Measurements from ENCODE around the gene BCKDHB. TPM values are rescaled to one million over a fixed set of nuclear protein-coding genes. Genes with fewer than 3 reads are reported as not detected.

BCKDHB gene
- total RNA-seq, 2 experiments from 2014 or later, result 13.9 to 16.8 TPM

- Mint-ChIP-seq H3K36me3 (peaks cover 8% of the 10 kb centered on the region), H3K9me3 (ENCODE audit: low read depth) (no peaks in the 10 kb centered on the region), H3K4me1 (peaks cover 2% of the 10 kb centered on the region), H3K4me3 (no peak overlapping the region), H3K27ac (no peak overlapping the region), H3K27me3 (no peaks in the 10 kb centered on the region)
- CTCF ChIA-PET, result no interaction called here
- no peak for ATAC-seq
- no peak for DNase-seq
These were observed 20.3 kb downstream of the BCKDHB start for GRCh38 chr6:80126657-80127345.

GRCh38 chr6:80129485-80129884 is 23.0 kb downstream of the BCKDHB start:
- Mint-ChIP-seq H3K27me3 (no peaks in the 10 kb centered on the region), H3K9me3 (ENCODE audit: low read depth) (no peaks in the 10 kb centered on the region), H3K4me1 (peaks cover 2% of the 10 kb centered on the region), H3K4me3 (no peak overlapping the region), H3K27ac (no peak overlapping the region), H3K36me3 (peaks cover 4% of the 10 kb centered on the region)
- DNase-seq (no peak), ATAC-seq (no peak)
- CTCF ChIA-PET, result no interaction called here

GRCh38 chr6:80133020-80133419 is 26.5 kb downstream of the BCKDHB start:
- CTCF ChIA-PET, result no interaction called here

GRCh38 chr6:80134065-80134464 is 27.6 kb downstream of the BCKDHB start:
- Mint-ChIP-seq H3K36me3 (peaks cover 6% of the 10 kb centered on the region), H3K4me1 (no peaks in the 10 kb centered on the region), H3K27ac (no peak overlapping the region), H3K9me3 (ENCODE audit: low read depth) (no peaks in the 10 kb centered on the region), H3K27me3 (no peaks in the 10 kb centered on the region), H3K4me3 (no peak overlapping the region)
- DNase-seq, result no peak
- CTCF ChIA-PET, result no interaction called here
- no peak for ATAC-seq

More at GRCh38 chr6:80133020-80133419, 26.5 kb downstream of the BCKDHB start:
- no peaks in the 10 kb centered on the region for H3K9me3 Mint-ChIP-seq (ENCODE audit: low read depth)
- H3K27me3 Mint-ChIP-seq, result no peaks in the 10 kb centered on the region
- H3K4me1 Mint-ChIP-seq, result no peaks in the 10 kb centered on the region
- DNase-seq (no peak), ATAC-seq (no peak)
- no peak overlapping the region for H3K4me3 Mint-ChIP-seq
- no peak overlapping the region for H3K27ac Mint-ChIP-seq
- peaks cover 6% of the 10 kb centered on the region for H3K36me3 Mint-ChIP-seq

DNA sequence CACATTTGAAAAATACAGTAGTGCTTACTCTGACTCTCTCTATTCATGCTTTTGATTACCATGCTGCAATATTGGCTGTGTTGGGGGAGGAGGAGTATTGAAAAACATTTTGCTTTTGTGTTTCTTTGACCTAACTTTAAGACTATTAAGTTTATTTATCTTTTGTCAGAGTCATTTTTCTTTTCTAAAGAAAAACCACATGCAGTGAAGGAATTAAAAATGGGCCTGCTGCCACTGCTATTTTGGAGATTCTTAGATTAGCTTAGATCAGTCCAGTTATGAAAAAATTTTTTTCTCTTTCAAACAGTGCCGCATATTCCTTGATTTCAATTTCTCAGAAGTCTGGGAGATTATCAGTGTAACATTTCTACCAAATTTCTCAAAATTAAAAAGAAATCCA is 36.1 kb downstream of the BCKDHB start:
- H3K9me3 Mint-ChIP-seq (ENCODE audit: low read depth), result no peaks in the 10 kb centered on the region
- CTCF ChIA-PET, result no interaction called here
- H3K4me3 Mint-ChIP-seq, result no peak overlapping the region
- peaks cover 4% of the 10 kb centered on the region for H3K4me1 Mint-ChIP-seq
- H3K27me3 Mint-ChIP-seq, result no peaks in the 10 kb centered on the region
- ATAC-seq (no peak), DNase-seq (no peak)
- H3K27ac Mint-ChIP-seq, result no peak overlapping the region
- peaks cover 4% of the 10 kb centered on the region for H3K36me3 Mint-ChIP-seq

DNA sequence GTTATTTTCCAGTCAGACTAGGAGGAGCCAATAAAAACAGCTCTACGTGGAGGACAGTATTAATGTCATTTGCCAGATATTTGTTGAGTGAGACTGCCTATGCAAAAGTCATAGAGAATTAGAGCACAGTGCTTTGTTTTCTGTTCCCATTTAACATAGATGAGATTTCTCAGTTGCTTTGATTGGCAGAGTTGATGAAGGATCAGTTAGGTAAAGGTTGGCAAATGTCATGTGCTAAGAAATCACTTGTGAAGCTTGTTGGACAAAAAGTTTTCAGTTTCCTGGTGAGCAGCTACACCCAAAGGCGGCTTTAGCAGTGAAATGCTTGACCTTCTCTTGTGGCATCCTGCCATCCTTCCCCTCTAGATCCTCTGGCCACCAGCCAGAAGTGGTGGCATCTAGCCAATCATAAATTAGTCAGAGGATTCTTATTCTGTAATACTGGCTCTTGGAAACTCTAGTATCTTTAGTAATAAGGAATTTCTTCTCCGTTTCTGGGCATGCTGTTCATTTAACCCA is 37.0 kb downstream of the BCKDHB start:
- ATAC-seq, result no peak
- H3K27me3 Mint-ChIP-seq, result no peaks in the 10 kb centered on the region
- H3K27ac Mint-ChIP-seq, result no peak overlapping the region
- CTCF ChIA-PET, result no interaction called here
- DNase-seq, result no peak
- H3K9me3 Mint-ChIP-seq (ENCODE audit: low read depth), result no peaks in the 10 kb centered on the region
- peaks cover 11% of the 10 kb centered on the region for H3K36me3 Mint-ChIP-seq
- H3K4me3 Mint-ChIP-seq, result no peak overlapping the region
- peaks cover 4% of the 10 kb centered on the region for H3K4me1 Mint-ChIP-seq

DNA sequence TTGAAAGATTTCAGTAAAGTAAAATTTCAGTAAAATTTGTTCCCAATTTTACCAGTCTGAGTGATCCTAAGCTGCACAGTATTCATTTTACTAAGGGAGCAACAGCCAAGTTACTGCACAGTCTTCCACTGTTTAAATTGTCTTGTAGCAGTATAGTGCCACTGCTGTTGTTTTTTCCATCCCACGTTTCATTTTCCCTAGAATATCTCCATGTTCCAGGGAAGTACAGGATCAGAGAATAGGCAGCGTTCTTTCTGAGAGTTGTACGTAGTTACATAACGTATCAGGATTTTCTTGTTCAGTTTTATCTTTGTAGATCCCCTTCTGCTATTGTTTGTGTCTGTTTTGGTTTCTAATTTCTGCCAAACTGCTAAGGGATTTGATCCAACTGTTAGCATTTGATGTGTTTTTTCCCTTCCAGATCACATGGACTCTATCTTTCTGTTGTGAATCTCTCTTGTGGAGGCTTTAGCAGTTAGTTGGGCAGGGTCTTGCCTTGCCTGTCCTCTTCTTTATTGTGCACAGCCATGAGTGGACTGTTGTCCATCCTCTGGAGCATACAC is 38.4 kb downstream of the BCKDHB start:
- H3K27me3 Mint-ChIP-seq, result no peaks in the 10 kb centered on the region
- peaks cover 14% of the 10 kb centered on the region for H3K36me3 Mint-ChIP-seq
- H3K4me3 Mint-ChIP-seq, result no peak overlapping the region

DNA sequence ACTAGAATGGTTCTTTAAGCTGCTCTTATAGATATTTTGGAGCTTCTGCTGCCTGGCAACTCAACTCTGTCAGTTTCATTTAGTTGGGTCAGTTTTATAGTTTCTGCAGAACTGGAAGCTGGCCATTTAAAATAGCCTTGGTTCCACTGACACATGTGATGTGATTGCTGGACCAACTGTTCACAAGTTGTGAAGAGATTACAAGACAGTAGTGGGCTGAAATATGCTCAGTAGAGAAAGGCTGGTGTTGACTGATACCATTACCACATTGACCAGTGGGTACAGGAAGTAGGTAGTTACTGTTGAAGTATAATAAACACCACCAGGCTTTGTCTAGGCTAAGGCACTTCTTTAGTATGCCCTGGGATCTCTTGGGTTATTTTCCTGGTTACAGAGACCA is 39.0 kb downstream of the BCKDHB start:
- Mint-ChIP-seq H3K27me3 (no peaks in the 10 kb centered on the region), H3K27ac (no peak overlapping the region), H3K36me3 (peaks cover 15% of the 10 kb centered on the region), H3K4me3 (no peak overlapping the region), H3K4me1 (peaks cover 4% of the 10 kb centered on the region), H3K9me3 (ENCODE audit: low read depth) (no peaks in the 10 kb centered on the region)
- ATAC-seq, result peak; percentile 30
- DNase-seq, result no peak
- CTCF ChIA-PET, result no interaction called here

More for the DNA sequence above, 38.4 kb downstream of the BCKDHB start:
- H3K27ac Mint-ChIP-seq, result no peak overlapping the region
- H3K4me1 Mint-ChIP-seq, result peaks cover 4% of the 10 kb centered on the region
- DNase-seq (no peak), ATAC-seq (no peak)
- no peaks in the 10 kb centered on the region for H3K9me3 Mint-ChIP-seq (ENCODE audit: low read depth)
- CTCF ChIA-PET, result no interaction called here

DNA sequence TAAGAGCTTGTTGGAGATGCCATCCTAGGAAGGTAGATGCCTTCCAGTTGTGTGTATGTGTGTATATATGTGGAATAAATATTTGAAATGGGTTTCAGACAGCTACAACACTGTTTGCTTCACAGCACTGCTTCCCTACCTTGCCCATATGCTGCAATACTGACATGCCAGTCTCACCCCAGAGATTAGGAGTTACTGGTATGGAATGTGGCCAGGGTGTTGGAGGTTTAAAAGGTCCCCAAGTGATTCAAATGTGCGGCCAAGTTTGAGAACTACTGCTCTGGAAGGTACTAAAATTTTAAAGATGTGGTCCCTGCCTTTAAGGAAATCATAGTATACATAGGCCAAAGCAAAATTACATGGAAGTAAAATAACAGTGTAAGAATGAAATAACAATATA is 39.5 kb downstream of the BCKDHB start:
- CTCF ChIA-PET, result no interaction called here
- H3K4me1 Mint-ChIP-seq, result peaks cover 4% of the 10 kb centered on the region
- DNase-seq (no peak), ATAC-seq (no peak)
- no peak overlapping the region for H3K4me3 Mint-ChIP-seq
- no peaks in the 10 kb centered on the region for H3K27me3 Mint-ChIP-seq
- H3K36me3 Mint-ChIP-seq, result peaks cover 15% of the 10 kb centered on the region
- no peak overlapping the region for H3K27ac Mint-ChIP-seq
- H3K9me3 Mint-ChIP-seq (ENCODE audit: low read depth), result no peaks in the 10 kb centered on the region

DNA sequence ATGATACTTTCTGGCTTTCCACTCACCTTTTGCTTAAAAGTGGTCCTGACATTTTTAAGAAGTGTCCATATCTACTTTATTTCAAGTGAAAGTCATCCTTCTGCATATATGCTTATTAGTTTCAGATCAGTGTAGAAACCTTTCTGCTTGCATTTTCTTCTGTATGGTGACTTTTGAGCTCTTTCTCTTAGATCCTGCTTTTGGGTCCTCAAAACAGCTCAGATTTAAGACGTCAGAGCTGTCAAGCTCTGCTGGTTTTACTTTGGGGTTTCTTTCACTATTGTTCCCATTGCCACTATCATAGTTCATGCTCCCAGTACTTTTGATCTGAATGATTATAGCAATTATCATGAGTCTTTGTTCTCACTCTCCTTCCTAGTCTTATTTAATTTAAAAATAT is 41.7 kb downstream of the BCKDHB start:
- Mint-ChIP-seq H3K36me3 (peaks cover 15% of the 10 kb centered on the region), H3K9me3 (ENCODE audit: low read depth) (no peaks in the 10 kb centered on the region), H3K4me3 (no peak overlapping the region), H3K27me3 (no peaks in the 10 kb centered on the region), H3K27ac (no peak overlapping the region), H3K4me1 (peaks cover 4% of the 10 kb centered on the region)
- no peak for ATAC-seq
- no peak for DNase-seq
- CTCF ChIA-PET, result no interaction called here

DNA sequence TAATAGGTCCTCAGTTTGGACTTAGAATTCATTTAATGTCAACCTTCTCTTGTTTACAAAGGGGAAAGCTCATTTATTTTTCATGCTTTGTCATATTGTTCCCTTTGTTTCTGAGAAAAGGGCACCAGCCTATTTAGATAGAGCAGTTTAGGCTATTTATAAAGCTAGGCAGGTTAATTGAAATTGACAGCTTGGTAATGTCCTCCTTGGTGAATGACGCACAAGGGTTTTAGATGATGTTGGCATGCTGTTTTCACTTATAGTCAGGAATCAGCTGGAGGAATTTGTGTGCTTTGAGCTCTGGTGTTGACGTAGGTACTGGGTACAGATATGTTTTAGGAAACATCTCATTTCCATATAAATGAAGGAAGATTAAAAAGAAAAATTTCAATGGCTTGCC is 45.2 kb downstream of the BCKDHB start:
- Mint-ChIP-seq H3K27ac (no peak overlapping the region), H3K36me3 (peaks cover 15% of the 10 kb centered on the region), H3K4me3 (no peak overlapping the region), H3K9me3 (ENCODE audit: low read depth) (no peaks in the 10 kb centered on the region), H3K27me3 (no peaks in the 10 kb centered on the region), H3K4me1 (no peaks in the 10 kb centered on the region)
- CTCF ChIA-PET, result no interaction called here
- DNase-seq, result no peak
- no peak for ATAC-seq

DNA sequence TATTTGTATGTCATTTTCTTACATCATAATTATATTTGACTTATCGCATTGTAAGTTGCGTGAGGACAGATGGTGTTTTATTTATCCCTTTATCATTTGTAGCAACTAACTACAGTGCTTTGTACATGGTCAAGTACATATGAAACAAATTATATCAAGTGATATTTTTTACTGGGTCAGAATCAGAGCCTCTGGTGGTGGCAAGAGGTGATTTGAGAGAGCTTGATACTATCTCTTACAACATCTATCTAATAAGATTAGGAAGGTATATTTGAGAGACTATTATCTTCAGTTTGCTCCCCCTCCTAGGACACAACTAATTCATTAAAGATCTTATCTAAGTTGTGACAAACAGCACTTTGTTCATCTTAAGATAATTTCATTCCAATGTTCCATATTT is 47.7 kb downstream of the BCKDHB start:
- CTCF ChIA-PET, result no interaction called here
- H3K4me1 Mint-ChIP-seq, result no peaks in the 10 kb centered on the region
- no peak overlapping the region for H3K27ac Mint-ChIP-seq
- ATAC-seq, result no peak
- H3K27me3 Mint-ChIP-seq, result no peaks in the 10 kb centered on the region
- no peak for DNase-seq
- H3K9me3 Mint-ChIP-seq (ENCODE audit: low read depth), result no peaks in the 10 kb centered on the region
- H3K36me3 Mint-ChIP-seq, result peaks cover 2% of the 10 kb centered on the region
- H3K4me3 Mint-ChIP-seq, result no peak overlapping the region

DNA sequence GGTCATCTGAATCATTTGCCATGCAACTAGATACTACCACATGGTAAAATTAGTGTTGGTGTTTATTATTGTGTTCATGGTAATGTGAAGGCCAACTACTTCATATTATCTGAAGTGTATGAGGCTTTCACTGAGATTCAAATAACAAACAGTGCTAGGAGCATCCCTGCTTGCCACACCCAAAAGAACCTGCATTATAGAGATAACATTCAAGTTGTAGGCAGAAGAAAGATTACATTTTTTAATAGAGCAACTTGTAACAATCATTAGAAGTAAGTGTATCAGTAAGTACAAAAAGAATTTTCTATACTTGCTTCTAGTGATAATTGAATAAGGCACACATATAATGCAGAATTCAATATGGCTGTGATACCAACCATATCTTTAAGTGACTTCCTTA is 49.8 kb downstream of the BCKDHB start:
- DNase-seq (no peak), ATAC-seq (no peak)
- no peak overlapping the region for H3K27ac Mint-ChIP-seq
- H3K27me3 Mint-ChIP-seq, result no peaks in the 10 kb centered on the region
- H3K4me1 Mint-ChIP-seq, result no peaks in the 10 kb centered on the region
- no peaks in the 10 kb centered on the region for H3K9me3 Mint-ChIP-seq (ENCODE audit: low read depth)
- no peak overlapping the region for H3K4me3 Mint-ChIP-seq
- CTCF ChIA-PET, result no interaction called here
- no peaks in the 10 kb centered on the region for H3K36me3 Mint-ChIP-seq

DNA sequence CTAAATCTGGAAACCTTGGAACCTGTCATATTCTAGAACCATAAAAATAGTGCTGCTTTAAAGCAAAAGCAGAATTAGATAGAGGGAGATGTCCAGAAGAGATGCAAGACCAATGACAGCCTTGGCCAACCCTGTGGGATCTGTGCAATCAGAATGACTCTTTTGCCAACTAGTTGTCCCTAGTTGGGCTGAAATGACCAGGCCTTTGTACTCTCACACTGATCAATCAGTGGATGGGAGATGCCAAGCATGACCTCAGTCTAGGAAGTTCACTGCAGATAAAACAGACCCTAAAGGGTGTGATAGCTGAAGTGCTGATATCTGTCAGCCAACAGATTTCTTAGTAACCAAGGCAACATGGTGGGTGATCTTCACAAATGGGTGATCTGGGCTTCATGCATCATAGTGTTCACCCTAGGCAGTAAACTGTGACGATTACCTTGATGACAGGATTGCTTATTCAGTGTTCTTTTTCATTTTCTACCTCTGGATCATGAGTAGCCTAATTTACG is 52.1 kb downstream of the BCKDHB start:
- DNase-seq, result no peak
- Mint-ChIP-seq H3K4me1 (no peaks in the 10 kb centered on the region), H3K4me3 (no peak overlapping the region), H3K27ac (no peak overlapping the region), H3K27me3 (no peaks in the 10 kb centered on the region), H3K36me3 (no peaks in the 10 kb centered on the region), H3K9me3 (ENCODE audit: low read depth) (no peaks in the 10 kb centered on the region)
- no peak for ATAC-seq
- CTCF ChIA-PET, result no interaction called here
